GM12878 (cell line): ENCODE data around the gene RPRD1B. TPM values are rescaled to one million over a fixed set of nuclear protein-coding genes. Genes with fewer than 3 reads are reported as not detected.

Experiments
- ATAC-seq: fragments of 200-7000 bp; cut with Tn5 transposase; 3 replicates; pipeline ENCODE4 v1.9.1; 2020; ENCODE audit warnings: mild to moderate bottlenecking, moderate library complexity
- BruUV-seq: library from RNA; stranded (reverse); fragments of 400-500 nt; replicated peaks from 2 replicates; lab custom pipeline; 2021; lab: Mats Ljungman, UMichigan
- CTCF ChIA-PET: fragments of 300-600 bp; sonication (Branson Sonifier 250); formaldehyde crosslinking; extraction: SDS; loops from one replicate; lab custom pipeline; 2021; ENCODE audit warnings: inconsistent platforms; lab: Yijun Ruan, JAX
- POLR2A ChIA-PET: fragments of 350-600 bp; formaldehyde crosslinking; extraction: SDS; loops from one replicate; lab custom pipeline; 2021; ENCODE audit warnings: inconsistent platforms; lab: Charles Lee
- RAD21 ChIA-PET: fragments of 300-600 bp; sonication (Branson Sonifier 250); formaldehyde crosslinking; loops from one replicate; lab custom pipeline; 2023; ENCODE audit warnings: antibody characterized with exemption; ENCODE audit not compliant: unreplicated experiment; lab: Charles Lee
- SMC1A ChIA-PET: fragments of 300-600 bp; sonication (Branson Sonifier 250); formaldehyde crosslinking; loops from one replicate; lab custom pipeline; 2023; ENCODE audit not compliant: unreplicated experiment, uncharacterized antibody; lab: Charles Lee
- DNase-seq: peaks from one replicate; pipeline ENCODE4 v3.0.0-alpha.2; 2011; ENCODE audit warnings: low read depth, low spot score
- FAIRE-seq: peaks from 3 replicates; lab custom pipeline; 2011; peaks lifted over from hg19 to GRCh38; lab: Jason Lieb, UNC
- H2AFZ ChIP-seq: 2 replicates; pipeline ENCODE4 v1.6.0; 2011; ENCODE audit warnings: low read depth, low read length, control low read depth; ENCODE audit not compliant: control insufficient read depth
- H3K27ac ChIP-seq: 2 replicates; pipeline ENCODE4 v1.5.1; 2011; ENCODE audit warnings: control low read depth; ENCODE audit not compliant: control insufficient read depth, insufficient read depth
- H3K27me3 ChIP-seq, 2 experiments: replicated peaks in 1 of 2; 2 replicates each; pipeline versions ENCODE4 v1.6.0 to v1.6.1; 2011; ENCODE audit warnings: low read length in 1 of 2; ENCODE audit not compliant: control insufficient read depth in 2 of 2, insufficient read depth in 2 of 2
- H3K36me3 ChIP-seq, 2 experiments: 2 replicates each; pipeline ENCODE4 v1.5.1; 2011; ENCODE audit warnings: low read length in 1 of 2; ENCODE audit not compliant: control insufficient read depth in 2 of 2, insufficient read depth in 2 of 2
- H3K4me1 ChIP-seq: 2 replicates; pipeline ENCODE4 v1.6.1; 2011; ENCODE audit warnings: mild to moderate bottlenecking, low read length, moderate library complexity, mixed read lengths; ENCODE audit not compliant: control insufficient read depth, insufficient read depth
- H3K4me2 ChIP-seq: 2 replicates; pipeline ENCODE4 v1.6.0; 2011; ENCODE audit warnings: control low read depth; ENCODE audit not compliant: control insufficient read depth, insufficient read depth
- H3K4me3 ChIP-seq: fragments of 200-600 bp; sonication (generic); 2 replicates; pipeline ENCODE4 v1.5.1; 2016
- H3K79me2 ChIP-seq: 2 replicates; pipeline ENCODE4 v1.6.0; 2011; ENCODE audit warnings: low read length; ENCODE audit not compliant: control insufficient read depth, insufficient read depth
- H3K9ac ChIP-seq: 2 replicates; pipeline ENCODE4 v1.8.0; 2011; ENCODE audit warnings: low read length, control low read depth, mixed read lengths; ENCODE audit not compliant: control insufficient read depth, insufficient read depth
- H3K9me3 ChIP-seq: replicated peaks from 3 replicates; pipeline ENCODE4 v1.5.1; 2011; ENCODE audit warnings: mild to moderate bottlenecking, low read length; ENCODE audit not compliant: control insufficient read depth, insufficient read depth
- H4K20me1 ChIP-seq: 2 replicates; pipeline ENCODE4 v1.6.0; 2011; ENCODE audit not compliant: control insufficient read depth, insufficient read depth
- BCL11A ChIP-seq: IDR thresholded peaks from 2 replicates; pipeline ENCODE4 v1.6.1; 2011; ENCODE audit warnings: low read depth, low read length
- EZH2 ChIP-seq: IDR thresholded peaks from 2 replicates; pipeline ENCODE4 v1.6.1; 2012; ENCODE audit warnings: low read depth, mild to moderate bottlenecking, control low read depth, inconsistent platforms, low read length, borderline replicate concordance; ENCODE audit not compliant: control insufficient read depth
- IKZF2 ChIP-seq, 2 experiments: fragments of 450-650 bp; IDR thresholded peaks; 2 replicates each; pipeline ENCODE4 v1.6.1; 2017; ENCODE audit warnings: mild to moderate bottlenecking in 2 of 2, moderate library complexity in 2 of 2
- MLLT1 ChIP-seq: fragments of 450-650 bp; IDR thresholded peaks from 2 replicates; pipeline ENCODE4 v1.6.1; 2016; ENCODE audit warnings: mild to moderate bottlenecking
- RBBP5 ChIP-seq: fragments of 200-600 bp; sonication (generic); conservative IDR thresholded peaks from 2 replicates; pipeline ENCODE4 v1.6.1; 2016
- SIN3A ChIP-seq: IDR thresholded peaks from 2 replicates; pipeline ENCODE4 v1.6.1; 2012; ENCODE audit warnings: low read depth, low read length, improper control_type of control experiment
- SKIL ChIP-seq: fragments of 450-650 bp; IDR thresholded peaks from 2 replicates; pipeline ENCODE4 v1.6.1; 2017; ENCODE audit warnings: mild to moderate bottlenecking, low read depth, inconsistent platforms; ENCODE audit not compliant: poor library complexity, severe bottlenecking
- SP1 ChIP-seq: IDR thresholded peaks from one replicate; pipeline ENCODE4 v1.6.1; 2011; ENCODE audit warnings: low read depth, low read length
- STAT3 ChIP-seq: IDR thresholded peaks from 2 replicates; pipeline ENCODE4 v1.6.1; 2011; ENCODE audit warnings: low read depth, low read length, improper control_type of control experiment
- TCF12 ChIP-seq: IDR thresholded peaks from 2 replicates; pipeline ENCODE4 v1.6.1; 2011; ENCODE audit warnings: low read depth, mild to moderate bottlenecking, low read length
- WGBS: methylation state at CpG from one replicate; pipeline ENCODE4 v1.1.6; 2016; ENCODE audit warnings: low lambda C conversion rate; ENCODE audit not compliant: insufficient replicate concordance, insufficient coverage; ENCODE audit errors: missing lambda C conversion rate; 5-methylcytosine and 5-hydroxymethylcytosine counted together
- in situ Hi-C: fragments of 300-500 bp; cut with MboI; formaldehyde crosslinking; loops from 9 replicates; pipeline ENCODE4 v1.14.3; 2018; ENCODE audit warnings: mixed read lengths
- intact Hi-C: fragments of 100-400 bp; cut with micrococcal nuclease; formaldehyde crosslinking; loops from one replicate; pipeline ENCODE4 v1.14.2; 2022; ENCODE audit not compliant: unreplicated experiment
- polyA plus RNA-seq, 11 experiments: library from polyadenylated mRNA; depleted of rRNA in 4 of 11; unstranded in 6 of 11; stranded (reverse) in 5 of 11; fragments of >200 nt; fragmentation: Nextera tagmentation in 4 of 11; fragmentation: Illumina TruSeq in 1 of 11; extraction: Ambion mirVana in 4 of 11; extraction: Trizol in 1 of 11; gene quantifications; 1 replicate in 1 of 11; 2 replicates in 10 of 11; pipeline versions ENCODE4 v1.2.1 to v1.2.3, GENCODE V29; 2011 to 2016; ENCODE audit warnings: inconsistent platforms in 2 of 11, missing spikeins in 2 of 11, low read depth in 1 of 11
- total RNA-seq, 4 experiments: library from RNA; depleted of rRNA in 3 of 4; stranded (reverse); fragments of >200 nt in 3 of 4; fragmentation: Illumina TruSeq in 1 of 4; extraction: Trizol in 1 of 4; gene quantifications; 2 replicates each; pipeline versions ENCODE4 v1.2.1 to v1.2.3, GENCODE V29; 2013 to 2021
- TF ChIP-seq, protein P1 (sequence below): fragments of 450-650 bp; formaldehyde crosslinking; IDR thresholded peaks from 2 replicates; pipeline ENCODE4 v1.4.0; 2020; ENCODE audit warnings: mild to moderate bottlenecking, moderate library complexity
- TF ChIP-seq, protein P2 (sequence below): fragments of 450-650 bp; formaldehyde crosslinking; IDR thresholded peaks from 2 replicates; pipeline ENCODE4 v1.5.0; 2022; ENCODE audit warnings: mild to moderate bottlenecking, missing genetic modification characterization

Gene RPRD1B
- total and polyA plus RNA-seq, 10 of the 15 experiments (the other 5 are each of a cell fraction or from before 2014, with no cell fraction given), result 5.2 to 40.2 (median 30.0) TPM

DNA sequence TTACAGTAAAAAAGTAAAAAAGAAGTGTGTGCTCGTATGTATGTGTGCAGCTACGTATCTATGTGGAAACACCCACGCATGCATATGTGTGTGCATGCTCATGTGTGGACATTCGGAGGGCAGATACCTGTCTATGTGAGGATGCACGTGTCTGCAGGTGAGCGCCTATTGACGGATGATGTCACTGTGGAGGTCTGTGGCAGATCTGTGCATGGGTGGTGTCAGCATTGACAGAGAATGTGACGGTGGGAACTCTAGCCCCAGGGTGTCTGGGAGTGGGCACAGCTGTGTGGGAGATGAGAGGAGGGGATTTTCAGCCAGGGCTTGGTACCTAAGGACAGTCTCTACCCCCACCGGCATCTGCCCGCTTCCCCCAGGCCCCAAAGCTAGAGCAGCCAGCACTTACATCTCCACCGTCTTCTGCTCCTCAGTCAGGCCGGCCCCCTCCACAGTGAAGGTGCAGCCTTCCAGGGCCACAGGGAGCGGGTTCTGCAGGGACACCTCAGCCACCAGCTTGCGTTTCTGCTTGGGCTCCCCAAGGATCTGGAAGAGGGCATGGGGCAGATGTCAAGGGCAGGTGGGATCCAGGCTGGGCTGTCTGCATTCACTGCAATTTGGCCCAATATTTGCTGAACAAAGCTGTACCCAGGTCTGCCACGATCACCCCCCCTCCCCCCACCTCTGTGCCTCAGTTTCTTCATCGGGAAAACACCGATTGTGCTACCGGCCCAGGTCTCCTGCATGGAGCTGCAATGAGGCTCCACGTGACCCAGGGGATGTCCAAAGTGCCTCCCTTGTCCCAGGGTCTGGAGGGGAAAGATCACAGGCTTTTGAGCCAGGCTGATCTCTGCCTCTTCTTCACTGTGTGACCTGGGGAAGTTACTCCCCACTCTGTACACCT is 97.4 kb downstream of the RPRD1B start:
- WGBS, result 79% methylated on average over 18 of the region's 19 CpGs
- FAIRE-seq, result no peak
- SMC1A ChIA-PET, result interaction anchor here (0.6 to 1.1 kb wide), 2 partner anchors 32 to 1395 kb away, joined by 4 read pairs; no protein-coding TSS in a partner anchor
- no peak for TF ChIP-seq RBBP5
- TF ChIP-seq BCL11A, result no peak
- TF ChIP-seq EZH2, result no peak
- no peak for TF ChIP-seq SKIL
- no peak for TF ChIP-seq IKZF2 (IDR thresholded peaks at IDR 0.05)
- TF ChIP-seq, protein P1, sequence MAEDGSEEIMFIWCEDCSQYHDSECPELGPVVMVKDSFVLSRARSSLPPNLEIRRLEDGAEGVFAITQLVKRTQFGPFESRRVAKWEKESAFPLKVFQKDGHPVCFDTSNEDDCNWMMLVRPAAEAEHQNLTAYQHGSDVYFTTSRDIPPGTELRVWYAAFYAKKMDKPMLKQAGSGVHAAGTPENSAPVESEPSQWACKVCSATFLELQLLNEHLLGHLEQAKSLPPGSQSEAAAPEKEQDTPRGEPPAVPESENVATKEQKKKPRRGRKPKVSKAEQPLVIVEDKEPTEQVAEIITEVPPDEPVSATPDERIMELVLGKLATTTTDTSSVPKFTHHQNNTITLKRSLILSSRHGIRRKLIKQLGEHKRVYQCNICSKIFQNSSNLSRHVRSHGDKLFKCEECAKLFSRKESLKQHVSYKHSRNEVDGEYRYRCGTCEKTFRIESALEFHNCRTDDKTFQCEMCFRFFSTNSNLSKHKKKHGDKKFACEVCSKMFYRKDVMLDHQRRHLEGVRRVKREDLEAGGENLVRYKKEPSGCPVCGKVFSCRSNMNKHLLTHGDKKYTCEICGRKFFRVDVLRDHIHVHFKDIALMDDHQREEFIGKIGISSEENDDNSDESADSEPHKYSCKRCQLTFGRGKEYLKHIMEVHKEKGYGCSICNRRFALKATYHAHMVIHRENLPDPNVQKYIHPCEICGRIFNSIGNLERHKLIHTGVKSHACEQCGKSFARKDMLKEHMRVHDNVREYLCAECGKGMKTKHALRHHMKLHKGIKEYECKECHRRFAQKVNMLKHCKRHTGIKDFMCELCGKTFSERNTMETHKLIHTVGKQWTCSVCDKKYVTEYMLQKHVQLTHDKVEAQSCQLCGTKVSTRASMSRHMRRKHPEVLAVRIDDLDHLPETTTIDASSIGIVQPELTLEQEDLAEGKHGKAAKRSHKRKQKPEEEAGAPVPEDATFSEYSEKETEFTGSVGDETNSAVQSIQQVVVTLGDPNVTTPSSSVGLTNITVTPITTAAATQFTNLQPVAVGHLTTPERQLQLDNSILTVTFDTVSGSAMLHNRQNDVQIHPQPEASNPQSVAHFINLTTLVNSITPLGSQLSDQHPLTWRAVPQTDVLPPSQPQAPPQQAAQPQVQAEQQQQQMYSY (CRISPR knock-in tag), result no peak
- TF ChIP-seq, protein P2, sequence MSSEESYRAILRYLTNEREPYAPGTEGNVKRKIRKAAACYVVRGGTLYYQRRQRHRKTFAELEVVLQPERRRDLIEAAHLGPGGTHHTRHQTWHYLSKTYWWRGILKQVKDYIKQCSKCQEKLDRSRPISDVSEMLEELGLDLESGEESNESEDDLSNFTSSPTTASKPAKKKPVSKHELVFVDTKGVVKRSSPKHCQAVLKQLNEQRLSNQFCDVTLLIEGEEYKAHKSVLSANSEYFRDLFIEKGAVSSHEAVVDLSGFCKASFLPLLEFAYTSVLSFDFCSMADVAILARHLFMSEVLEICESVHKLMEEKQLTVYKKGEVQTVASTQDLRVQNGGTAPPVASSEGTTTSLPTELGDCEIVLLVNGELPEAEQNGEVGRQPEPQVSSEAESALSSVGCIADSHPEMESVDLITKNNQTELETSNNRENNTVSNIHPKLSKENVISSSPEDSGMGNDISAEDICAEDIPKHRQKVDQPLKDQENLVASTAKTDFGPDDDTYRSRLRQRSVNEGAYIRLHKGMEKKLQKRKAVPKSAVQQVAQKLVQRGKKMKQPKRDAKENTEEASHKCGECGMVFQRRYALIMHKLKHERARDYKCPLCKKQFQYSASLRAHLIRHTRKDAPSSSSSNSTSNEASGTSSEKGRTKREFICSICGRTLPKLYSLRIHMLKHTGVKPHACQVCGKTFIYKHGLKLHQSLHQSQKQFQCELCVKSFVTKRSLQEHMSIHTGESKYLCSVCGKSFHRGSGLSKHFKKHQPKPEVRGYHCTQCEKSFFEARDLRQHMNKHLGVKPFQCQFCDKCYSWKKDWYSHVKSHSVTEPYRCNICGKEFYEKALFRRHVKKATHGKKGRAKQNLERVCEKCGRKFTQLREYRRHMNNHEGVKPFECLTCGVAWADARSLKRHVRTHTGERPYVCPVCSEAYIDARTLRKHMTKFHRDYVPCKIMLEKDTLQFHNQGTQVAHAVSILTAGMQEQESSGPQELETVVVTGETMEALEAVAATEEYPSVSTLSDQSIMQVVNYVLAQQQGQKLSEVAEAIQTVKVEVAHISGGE (CRISPR knock-in tag), result no peak
- no peak for TF ChIP-seq TCF12
- TF ChIP-seq MLLT1, result no peak
- TF ChIP-seq STAT3, result no peak
- TF ChIP-seq SP1, result no peak
- no peak for TF ChIP-seq SIN3A

More for the DNA sequence above, 97.4 kb downstream of the RPRD1B start:
- no TSS peak for BruUV-seq
- H4K20me1 ChIP-seq, result no peaks in the 10 kb centered on the region
- ChIA-PET RAD21 (no interaction called here), CTCF (interaction anchor here (1.1 kb wide), 1 partner anchor 24 kb away, joined by 3 read pairs; no protein-coding TSS in a partner anchor), POLR2A (no interaction called here)
- H3K79me2 ChIP-seq, result no peaks in the 10 kb centered on the region
- H3K9ac ChIP-seq, result no peak overlapping the region
- no peaks in the 10 kb centered on the region for H3K9me3 ChIP-seq
- DNase-seq (no peak), ATAC-seq (no peak)
- H3K27ac ChIP-seq, result no peak overlapping the region
- H3K27me3 ChIP-seq, result no peaks in the 10 kb centered on the region
- no peak overlapping the region for H2AFZ ChIP-seq
- intact Hi-C loops, result no loop called here
- H3K4me1 ChIP-seq, result no peaks in the 10 kb centered on the region
- H3K36me3 ChIP-seq, result no peaks in the 10 kb centered on the region
- H3K4me3 ChIP-seq, result no peak overlapping the region
- in situ Hi-C loops, result no loop called here
- no peak overlapping the region for H3K4me2 ChIP-seq
